HepG2 (cell line): ENCODE results near the gene RNF208. TPM values are rescaled to one million over a fixed set of nuclear protein-coding genes. Genes with fewer than 3 reads are reported as not detected.

ENCODE experiments used
- HNF4A ChIP-seq: sonication (generic); formaldehyde crosslinking; IDR thresholded peaks from 2 replicates; pipeline ENCODE4 v1.4.0; 2020; ENCODE audit warnings: missing genetic modification reagents
- KMT2B ChIP-seq: IDR thresholded peaks from 2 replicates; pipeline ENCODE4 v1.6.1; 2016; ENCODE audit warnings: missing genetic modification reagents, missing compliant biosample characterization
- ZBTB7B ChIP-seq: sonication (generic); formaldehyde crosslinking; IDR thresholded peaks from 2 replicates; pipeline ENCODE4 v1.4.0; 2020; ENCODE audit warnings: missing genetic modification reagents
- ZFX ChIP-seq: sonication (generic); formaldehyde crosslinking; IDR thresholded peaks from 2 replicates; pipeline ENCODE4 v1.4.0; 2020; ENCODE audit warnings: mild to moderate bottlenecking, low read depth, missing genetic modification reagents, moderate library complexity
- polyA plus RNA-seq, 8 experiments: library from polyadenylated mRNA; depleted of rRNA in 3 of 8; stranded (reverse) in 7 of 8; unstranded in 1 of 8; fragments of >200 nt; fragmentation: Illumina TruSeq in 4 of 8; extraction: Trizol in 4 of 8; gene quantifications; 2 replicates each; pipeline versions ENCODE4 v1.2.1 to v1.2.3, GENCODE V29; 2011 to 2016; ENCODE audit warnings: low read depth in 4 of 8, missing spikeins in 1 of 8, mixed read lengths in 1 of 8; ENCODE audit not compliant: insufficient read depth in 1 of 8
- total RNA-seq, 5 experiments: library from RNA; depleted of rRNA; stranded (reverse); fragments of >200 nt; fragmentation: Illumina TruSeq; extraction: Trizol; gene quantifications; 2 replicates each; pipeline ENCODE4 v1.2.3, GENCODE V29; 2016; ENCODE audit warnings: low read depth in 1 of 5
- TF ChIP-seq, protein P1 (sequence below): sonication (generic); formaldehyde crosslinking; IDR thresholded peaks from 2 replicates; pipeline ENCODE4 v1.5.0; 2020; ENCODE audit warnings: mild to moderate bottlenecking, missing genetic modification reagents, moderate library complexity
- TF ChIP-seq, protein P2 (sequence below): sonication (generic); formaldehyde crosslinking; IDR thresholded peaks from 2 replicates; pipeline ENCODE4 v1.9.0; 2021; ENCODE audit warnings: missing genetic modification reagents, borderline replicate concordance
- TF ChIP-seq, protein P3 (sequence below): sonication (generic); formaldehyde crosslinking; IDR thresholded peaks from 2 replicates; pipeline ENCODE4 v1.5.0; 2020; ENCODE audit warnings: missing genetic modification reagents
- TF ChIP-seq, protein P4 (sequence below), 2 experiments: fragments of 450-650 bp in 1 of 2; sonication (generic) in 1 of 2; formaldehyde crosslinking in 1 of 2; IDR thresholded peaks; 2 replicates each; pipeline versions ENCODE4 v1.6.1 to v1.8.0; 2016 to 2022; ENCODE audit warnings: antibody characterized with exemption in 1 of 2, mild to moderate bottlenecking in 1 of 2, missing genetic modification reagents in 1 of 2
- TF ChIP-seq, protein P5 (sequence below): sonication (generic); formaldehyde crosslinking; conservative IDR thresholded peaks from 2 replicates; pipeline ENCODE4 v1.4.0; 2020; ENCODE audit warnings: missing genetic modification reagents

RNF208 gene
- total and polyA plus RNA-seq, 2 of the 13 experiments (the other 11 are each of a cell fraction or from before 2014, with no cell fraction given) = 1.6 to 2.1 TPM

DNA sequence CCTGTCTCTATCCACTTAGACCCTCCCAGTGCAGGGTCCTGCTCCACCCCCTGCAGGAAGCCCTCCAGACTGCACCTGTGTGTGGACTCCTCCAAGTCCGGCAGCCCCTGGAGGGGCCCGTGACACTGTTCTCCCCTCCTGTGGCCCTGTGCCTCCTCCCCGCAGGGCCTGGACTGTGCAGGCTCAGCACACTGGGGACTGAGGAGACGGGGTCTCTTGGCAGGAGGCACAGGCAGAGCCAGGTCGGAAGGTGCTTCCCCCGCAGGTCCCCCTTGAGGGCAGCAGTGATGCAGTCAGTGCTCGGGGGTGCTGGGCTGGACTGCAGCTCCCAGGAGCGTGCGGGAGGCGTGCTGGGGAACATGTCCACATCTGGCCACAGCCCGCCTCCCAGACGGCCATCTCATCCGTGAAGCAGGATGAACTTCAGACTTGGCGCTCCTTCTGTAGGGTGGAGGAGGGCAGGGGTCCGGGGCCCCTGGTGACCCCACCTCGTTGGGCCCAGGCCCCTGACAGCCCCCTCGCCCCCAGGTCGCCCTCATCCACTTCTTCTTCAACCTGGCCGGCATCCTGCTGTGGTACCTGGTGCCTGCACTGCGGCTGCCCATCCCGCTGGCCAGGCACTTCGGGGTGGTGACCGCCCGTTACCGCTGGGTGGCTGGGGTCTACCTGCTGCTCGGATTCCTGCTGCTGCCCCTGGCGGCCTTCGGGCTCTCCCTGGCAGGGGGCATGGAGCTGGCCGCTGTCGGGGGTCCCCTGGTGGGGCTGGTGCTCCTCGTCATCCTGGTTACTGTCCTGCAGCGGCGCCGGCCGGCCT, 13.6 kb upstream of the RNF208 start (continued):
- TF ChIP-seq, protein P1, sequence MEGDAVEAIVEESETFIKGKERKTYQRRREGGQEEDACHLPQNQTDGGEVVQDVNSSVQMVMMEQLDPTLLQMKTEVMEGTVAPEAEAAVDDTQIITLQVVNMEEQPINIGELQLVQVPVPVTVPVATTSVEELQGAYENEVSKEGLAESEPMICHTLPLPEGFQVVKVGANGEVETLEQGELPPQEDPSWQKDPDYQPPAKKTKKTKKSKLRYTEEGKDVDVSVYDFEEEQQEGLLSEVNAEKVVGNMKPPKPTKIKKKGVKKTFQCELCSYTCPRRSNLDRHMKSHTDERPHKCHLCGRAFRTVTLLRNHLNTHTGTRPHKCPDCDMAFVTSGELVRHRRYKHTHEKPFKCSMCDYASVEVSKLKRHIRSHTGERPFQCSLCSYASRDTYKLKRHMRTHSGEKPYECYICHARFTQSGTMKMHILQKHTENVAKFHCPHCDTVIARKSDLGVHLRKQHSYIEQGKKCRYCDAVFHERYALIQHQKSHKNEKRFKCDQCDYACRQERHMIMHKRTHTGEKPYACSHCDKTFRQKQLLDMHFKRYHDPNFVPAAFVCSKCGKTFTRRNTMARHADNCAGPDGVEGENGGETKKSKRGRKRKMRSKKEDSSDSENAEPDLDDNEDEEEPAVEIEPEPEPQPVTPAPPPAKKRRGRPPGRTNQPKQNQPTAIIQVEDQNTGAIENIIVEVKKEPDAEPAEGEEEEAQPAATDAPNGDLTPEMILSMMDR (CRISPR knock-in tag) = peak; percentile 70
- TF ChIP-seq HNF4A (CRISPR knock-in tag) (peak; percentile 38; the same call in 1 of the 2 replicates), ZFX (CRISPR knock-in tag) (peak; percentile 8; the same call in 1 of the 2 replicates), KMT2B (CRISPR knock-in tag) (0 out of 2 replicates have a peak, but pooled peaks have one; percentile 9), ZBTB7B (CRISPR knock-in tag) (peak; percentile 62)
- TF ChIP-seq, protein P2, sequence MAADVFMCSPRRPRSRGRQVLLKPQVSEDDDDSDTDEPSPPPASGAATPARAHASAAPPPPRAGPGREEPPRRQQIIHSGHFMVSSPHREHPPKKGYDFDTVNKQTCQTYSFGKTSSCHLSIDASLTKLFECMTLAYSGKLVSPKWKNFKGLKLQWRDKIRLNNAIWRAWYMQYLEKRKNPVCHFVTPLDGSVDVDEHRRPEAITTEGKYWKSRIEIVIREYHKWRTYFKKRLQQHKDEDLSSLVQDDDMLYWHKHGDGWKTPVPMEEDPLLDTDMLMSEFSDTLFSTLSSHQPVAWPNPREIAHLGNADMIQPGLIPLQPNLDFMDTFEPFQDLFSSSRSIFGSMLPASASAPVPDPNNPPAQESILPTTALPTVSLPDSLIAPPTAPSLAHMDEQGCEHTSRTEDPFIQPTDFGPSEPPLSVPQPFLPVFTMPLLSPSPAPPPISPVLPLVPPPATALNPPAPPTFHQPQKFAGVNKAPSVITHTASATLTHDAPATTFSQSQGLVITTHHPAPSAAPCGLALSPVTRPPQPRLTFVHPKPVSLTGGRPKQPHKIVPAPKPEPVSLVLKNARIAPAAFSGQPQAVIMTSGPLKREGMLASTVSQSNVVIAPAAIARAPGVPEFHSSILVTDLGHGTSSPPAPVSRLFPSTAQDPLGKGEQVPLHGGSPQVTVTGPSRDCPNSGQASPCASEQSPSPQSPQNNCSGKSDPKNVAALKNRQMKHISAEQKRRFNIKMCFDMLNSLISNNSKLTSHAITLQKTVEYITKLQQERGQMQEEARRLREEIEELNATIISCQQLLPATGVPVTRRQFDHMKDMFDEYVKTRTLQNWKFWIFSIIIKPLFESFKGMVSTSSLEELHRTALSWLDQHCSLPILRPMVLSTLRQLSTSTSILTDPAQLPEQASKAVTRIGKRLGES (CRISPR knock-in tag) = 0 out of 2 replicates have a peak, but pooled peaks have one; percentile 42
- TF ChIP-seq, protein P3, sequence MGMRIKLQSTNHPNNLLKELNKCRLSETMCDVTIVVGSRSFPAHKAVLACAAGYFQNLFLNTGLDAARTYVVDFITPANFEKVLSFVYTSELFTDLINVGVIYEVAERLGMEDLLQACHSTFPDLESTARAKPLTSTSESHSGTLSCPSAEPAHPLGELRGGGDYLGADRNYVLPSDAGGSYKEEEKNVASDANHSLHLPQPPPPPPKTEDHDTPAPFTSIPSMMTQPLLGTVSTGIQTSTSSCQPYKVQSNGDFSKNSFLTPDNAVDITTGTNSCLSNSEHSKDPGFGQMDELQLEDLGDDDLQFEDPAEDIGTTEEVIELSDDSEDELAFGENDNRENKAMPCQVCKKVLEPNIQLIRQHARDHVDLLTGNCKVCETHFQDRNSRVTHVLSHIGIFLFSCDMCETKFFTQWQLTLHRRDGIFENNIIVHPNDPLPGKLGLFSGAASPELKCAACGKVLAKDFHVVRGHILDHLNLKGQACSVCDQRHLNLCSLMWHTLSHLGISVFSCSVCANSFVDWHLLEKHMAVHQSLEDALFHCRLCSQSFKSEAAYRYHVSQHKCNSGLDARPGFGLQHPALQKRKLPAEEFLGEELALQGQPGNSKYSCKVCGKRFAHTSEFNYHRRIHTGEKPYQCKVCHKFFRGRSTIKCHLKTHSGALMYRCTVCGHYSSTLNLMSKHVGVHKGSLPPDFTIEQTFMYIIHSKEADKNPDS (CRISPR knock-in tag) = 0 out of 2 replicates have a peak, but pooled peaks have one; percentile 23
- TF ChIP-seq, protein P4, sequence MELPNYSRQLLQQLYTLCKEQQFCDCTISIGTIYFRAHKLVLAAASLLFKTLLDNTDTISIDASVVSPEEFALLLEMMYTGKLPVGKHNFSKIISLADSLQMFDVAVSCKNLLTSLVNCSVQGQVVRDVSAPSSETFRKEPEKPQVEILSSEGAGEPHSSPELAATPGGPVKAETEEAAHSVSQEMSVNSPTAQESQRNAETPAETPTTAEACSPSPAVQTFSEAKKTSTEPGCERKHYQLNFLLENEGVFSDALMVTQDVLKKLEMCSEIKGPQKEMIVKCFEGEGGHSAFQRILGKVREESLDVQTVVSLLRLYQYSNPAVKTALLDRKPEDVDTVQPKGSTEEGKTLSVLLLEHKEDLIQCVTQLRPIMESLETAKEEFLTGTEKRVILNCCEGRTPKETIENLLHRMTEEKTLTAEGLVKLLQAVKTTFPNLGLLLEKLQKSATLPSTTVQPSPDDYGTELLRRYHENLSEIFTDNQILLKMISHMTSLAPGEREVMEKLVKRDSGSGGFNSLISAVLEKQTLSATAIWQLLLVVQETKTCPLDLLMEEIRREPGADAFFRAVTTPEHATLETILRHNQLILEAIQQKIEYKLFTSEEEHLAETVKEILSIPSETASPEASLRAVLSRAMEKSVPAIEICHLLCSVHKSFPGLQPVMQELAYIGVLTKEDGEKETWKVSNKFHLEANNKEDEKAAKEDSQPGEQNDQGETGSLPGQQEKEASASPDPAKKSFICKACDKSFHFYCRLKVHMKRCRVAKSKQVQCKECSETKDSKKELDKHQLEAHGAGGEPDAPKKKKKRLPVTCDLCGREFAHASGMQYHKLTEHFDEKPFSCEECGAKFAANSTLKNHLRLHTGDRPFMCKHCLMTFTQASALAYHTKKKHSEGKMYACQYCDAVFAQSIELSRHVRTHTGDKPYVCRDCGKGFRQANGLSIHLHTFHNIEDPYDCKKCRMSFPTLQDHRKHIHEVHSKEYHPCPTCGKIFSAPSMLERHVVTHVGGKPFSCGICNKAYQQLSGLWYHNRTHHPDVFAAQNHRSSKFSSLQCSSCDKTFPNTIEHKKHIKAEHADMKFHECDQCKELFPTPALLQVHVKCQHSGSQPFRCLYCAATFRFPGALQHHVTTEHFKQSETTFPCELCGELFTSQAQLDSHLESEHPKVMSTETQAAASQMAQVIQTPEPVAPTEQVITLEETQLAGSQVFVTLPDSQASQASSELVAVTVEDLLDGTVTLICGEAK (IDR thresholded peaks at IDR 0.05) = no peak
- TF ChIP-seq, protein P4 (CRISPR knock-in tag; IDR thresholded peaks at IDR 0.05) = no peak
- TF ChIP-seq, protein P5, sequence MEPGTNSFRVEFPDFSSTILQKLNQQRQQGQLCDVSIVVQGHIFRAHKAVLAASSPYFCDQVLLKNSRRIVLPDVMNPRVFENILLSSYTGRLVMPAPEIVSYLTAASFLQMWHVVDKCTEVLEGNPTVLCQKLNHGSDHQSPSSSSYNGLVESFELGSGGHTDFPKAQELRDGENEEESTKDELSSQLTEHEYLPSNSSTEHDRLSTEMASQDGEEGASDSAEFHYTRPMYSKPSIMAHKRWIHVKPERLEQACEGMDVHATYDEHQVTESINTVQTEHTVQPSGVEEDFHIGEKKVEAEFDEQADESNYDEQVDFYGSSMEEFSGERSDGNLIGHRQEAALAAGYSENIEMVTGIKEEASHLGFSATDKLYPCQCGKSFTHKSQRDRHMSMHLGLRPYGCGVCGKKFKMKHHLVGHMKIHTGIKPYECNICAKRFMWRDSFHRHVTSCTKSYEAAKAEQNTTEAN (CRISPR knock-in tag) = 0 out of 2 replicates have a peak, but pooled peaks have one; percentile 38
